Thymus (tissue), 11 donors: ENCODE measurements around the gene CA10. TPM values are rescaled to one million over a fixed set of nuclear protein-coding genes. Genes with fewer than 3 reads are reported as not detected.

ENCODE experiments used
- DNase-seq, 9 donors: peaks; one replicate each; pipeline ENCODE4 v3.0.0-alpha.2; 2013; ENCODE audit warnings: low spot score in 9 of 9, low read depth in 6 of 9, missing footprints in 1 of 9
- H3K27ac ChIP-seq, 2 donors: one replicate each; pipeline ENCODE4 v1.5.1; 2013; ENCODE audit warnings: control low read depth in 1 of 2, low read depth in 1 of 2, low read length in 1 of 2, mild to moderate bottlenecking in 1 of 2, moderate library complexity in 1 of 2
- H3K27me3 ChIP-seq, 2 donors: one replicate each; pipeline ENCODE4 v1.5.1; 2013; ENCODE audit warnings: low read length in 1 of 2; ENCODE audit not compliant: control insufficient read depth in 2 of 2, insufficient read depth in 1 of 2
- H3K36me3 ChIP-seq, 2 donors: one replicate each; pipeline ENCODE4 v1.5.1; 2013; ENCODE audit warnings: low read length in 1 of 2, mild to moderate bottlenecking in 1 of 2, moderate library complexity in 1 of 2; ENCODE audit not compliant: control insufficient read depth in 2 of 2, insufficient read depth in 2 of 2
- H3K4me1 ChIP-seq, 2 donors: one replicate each; pipeline ENCODE4 v1.5.1; 2013; ENCODE audit warnings: low read length in 2 of 2; ENCODE audit not compliant: control insufficient read depth in 2 of 2, insufficient read depth in 2 of 2
- H3K4me3 ChIP-seq, 2 donors: one replicate each; pipeline ENCODE4 v1.5.1; 2013; ENCODE audit warnings: low read length in 2 of 2, control low read depth in 1 of 2, mild to moderate bottlenecking in 1 of 2
- H3K9me3 ChIP-seq, 2 donors: one replicate each; pipeline ENCODE4 v1.5.1; 2013; ENCODE audit warnings: low read length in 1 of 2, mild to moderate bottlenecking in 1 of 2; ENCODE audit not compliant: control insufficient read depth in 2 of 2, insufficient read depth in 1 of 2
- WGBS: extraction: QIAGEN DNeasy Blood & Tissue Kit; methylation state at CpG from one replicate; pipeline ENCODE4 v1.1.7; 2013; 5-methylcytosine and 5-hydroxymethylcytosine counted together
- polyA plus RNA-seq: library from polyadenylated mRNA; stranded (reverse); fragments of 200-250 nt; gene quantifications from one replicate; pipeline ENCODE4 v1.2.3, GENCODE V29; 2013
- total RNA-seq: library from RNA; stranded (reverse); fragments of 120-200 nt; gene quantifications from one replicate; pipeline ENCODE4 v1.2.4, GENCODE V29; 2013
- donor health status: healthy.

Gene CA10
- total and polyA plus RNA-seq, 2 donors = 0.25 to 0.61 TPM

- Histone ChIP-seq H3K4me3 (no peak overlapping the region), H3K27ac (no peak overlapping the region), H3K27me3 (no peaks in the 10 kb centered on the region), H3K4me1 (no peaks in the 10 kb centered on the region), H3K9me3 (no peaks in the 10 kb centered on the region), H3K36me3 (no peaks in the 10 kb centered on the region)
- whole genome bisulfite sequencing = 70% methylated on average over 6 of the region's 6 CpGs
- DNase-seq = no peak
These were observed 338.9 kb downstream of the CA10 start for GRCh38 chr17:51819341-51820219.

- 80% methylated on average over 1 of the region's 1 CpG for WGBS
- Histone ChIP-seq H3K27me3 (no peaks in the 10 kb centered on the region), H3K27ac (no peak overlapping the region)
These were observed 339.7 kb downstream of the CA10 start for GRCh38 chr17:51818777-51819176.

GRCh38 chr17:51817955-51818354 is 340.6 kb downstream of the CA10 start:
- H3K9me3 ChIP-seq = no peaks in the 10 kb centered on the region
- H3K27me3 ChIP-seq = no peaks in the 10 kb centered on the region
- no peak overlapping the region for H3K4me3 ChIP-seq
- DNase-seq = no peak
- no peaks in the 10 kb centered on the region for H3K36me3 ChIP-seq
- H3K4me1 ChIP-seq = no peaks in the 10 kb centered on the region
- no peak overlapping the region for H3K27ac ChIP-seq
- WGBS = 88% methylated on average over 1 of the region's 1 CpG

More at GRCh38 chr17:51818777-51819176, 339.7 kb downstream of the CA10 start:
- Histone ChIP-seq H3K36me3 (no peaks in the 10 kb centered on the region), H3K4me3 (no peak overlapping the region), H3K4me1 (no peaks in the 10 kb centered on the region), H3K9me3 (no peaks in the 10 kb centered on the region)
- no peak for DNase-seq

- no peak for DNase-seq
- no peaks in the 10 kb centered on the region for H3K27me3 ChIP-seq
- H3K4me3 ChIP-seq = no peak overlapping the region
- no peaks in the 10 kb centered on the region for H3K36me3 ChIP-seq
- no peak overlapping the region for H3K27ac ChIP-seq
- H3K9me3 ChIP-seq = no peaks in the 10 kb centered on the region
- H3K4me1 ChIP-seq = no peaks in the 10 kb centered on the region
These were observed 341.4 kb downstream of the CA10 start for GRCh38 chr17:51817117-51817516.

GRCh38 chr17:51815097-51815496 is 343.4 kb downstream of the CA10 start:
- Histone ChIP-seq H3K27ac (no peak overlapping the region), H3K27me3 (no peaks in the 10 kb centered on the region), H3K4me1 (no peaks in the 10 kb centered on the region), H3K4me3 (no peak overlapping the region), H3K9me3 (no peaks in the 10 kb centered on the region), H3K36me3 (no peaks in the 10 kb centered on the region)
- DNase-seq = no peak
- 67% methylated on average over 4 of the region's 4 CpGs for WGBS

- Histone ChIP-seq H3K4me1 (no peaks in the 10 kb centered on the region), H3K9me3 (no peaks in the 10 kb centered on the region), H3K4me3 (no peak overlapping the region), H3K27ac (no peak overlapping the region), H3K36me3 (no peaks in the 10 kb centered on the region), H3K27me3 (no peaks in the 10 kb centered on the region)
- no peak for DNase-seq
These were observed 344.0 kb downstream of the CA10 start for GRCh38 chr17:51814521-51814920.

- no peaks in the 10 kb centered on the region for H3K9me3 ChIP-seq
- no peak overlapping the region for H3K27ac ChIP-seq
- no peaks in the 10 kb centered on the region for H3K36me3 ChIP-seq
- H3K4me1 ChIP-seq = no peaks in the 10 kb centered on the region
- 94% methylated on average over 1 of the region's 1 CpG for WGBS
- no peak overlapping the region for H3K4me3 ChIP-seq
- H3K27me3 ChIP-seq = no peaks in the 10 kb centered on the region
- DNase-seq = no peak
These were observed 344.7 kb downstream of the CA10 start for GRCh38 chr17:51813784-51814174.

- no peak overlapping the region for H3K27ac ChIP-seq
- H3K9me3 ChIP-seq = no peaks in the 10 kb centered on the region
- no peaks in the 10 kb centered on the region for H3K4me1 ChIP-seq
- DNase-seq = no peak
- H3K4me3 ChIP-seq = no peak overlapping the region
- H3K36me3 ChIP-seq = no peaks in the 10 kb centered on the region
- 91% methylated on average over 8 of the region's 8 CpGs for WGBS
- H3K27me3 ChIP-seq = no peaks in the 10 kb centered on the region
These were observed 345.3 kb downstream of the CA10 start for GRCh38 chr17:51813140-51813783.

GRCh38 chr17:51807460-51807859 is 351.1 kb downstream of the CA10 start:
- Histone ChIP-seq H3K27ac (no peak overlapping the region), H3K27me3 (no peaks in the 10 kb centered on the region), H3K36me3 (no peaks in the 10 kb centered on the region), H3K4me3 (no peak overlapping the region), H3K9me3 (no peaks in the 10 kb centered on the region), H3K4me1 (no peaks in the 10 kb centered on the region)
- 95% methylated on average over 3 of the region's 3 CpGs for WGBS
- no peak for DNase-seq
